Measurements from ENCODE around the gene CCDC127.
"Not testable (repeated sequence)": the region's sequence is repeated elsewhere in the genome, so short reads cannot be mapped to it uniquely, and the experiment has no call there.

The CCDC127 gene, protein sequence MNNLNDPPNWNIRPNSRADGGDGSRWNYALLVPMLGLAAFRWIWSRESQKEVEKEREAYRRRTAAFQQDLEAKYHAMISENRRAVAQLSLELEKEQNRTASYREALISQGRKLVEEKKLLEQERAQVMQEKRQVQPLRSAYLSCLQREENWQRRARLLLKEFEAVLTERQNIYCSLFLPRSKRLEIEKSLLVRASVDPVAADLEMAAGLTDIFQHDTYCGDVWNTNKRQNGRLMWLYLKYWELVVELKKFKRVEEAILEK

DNA sequence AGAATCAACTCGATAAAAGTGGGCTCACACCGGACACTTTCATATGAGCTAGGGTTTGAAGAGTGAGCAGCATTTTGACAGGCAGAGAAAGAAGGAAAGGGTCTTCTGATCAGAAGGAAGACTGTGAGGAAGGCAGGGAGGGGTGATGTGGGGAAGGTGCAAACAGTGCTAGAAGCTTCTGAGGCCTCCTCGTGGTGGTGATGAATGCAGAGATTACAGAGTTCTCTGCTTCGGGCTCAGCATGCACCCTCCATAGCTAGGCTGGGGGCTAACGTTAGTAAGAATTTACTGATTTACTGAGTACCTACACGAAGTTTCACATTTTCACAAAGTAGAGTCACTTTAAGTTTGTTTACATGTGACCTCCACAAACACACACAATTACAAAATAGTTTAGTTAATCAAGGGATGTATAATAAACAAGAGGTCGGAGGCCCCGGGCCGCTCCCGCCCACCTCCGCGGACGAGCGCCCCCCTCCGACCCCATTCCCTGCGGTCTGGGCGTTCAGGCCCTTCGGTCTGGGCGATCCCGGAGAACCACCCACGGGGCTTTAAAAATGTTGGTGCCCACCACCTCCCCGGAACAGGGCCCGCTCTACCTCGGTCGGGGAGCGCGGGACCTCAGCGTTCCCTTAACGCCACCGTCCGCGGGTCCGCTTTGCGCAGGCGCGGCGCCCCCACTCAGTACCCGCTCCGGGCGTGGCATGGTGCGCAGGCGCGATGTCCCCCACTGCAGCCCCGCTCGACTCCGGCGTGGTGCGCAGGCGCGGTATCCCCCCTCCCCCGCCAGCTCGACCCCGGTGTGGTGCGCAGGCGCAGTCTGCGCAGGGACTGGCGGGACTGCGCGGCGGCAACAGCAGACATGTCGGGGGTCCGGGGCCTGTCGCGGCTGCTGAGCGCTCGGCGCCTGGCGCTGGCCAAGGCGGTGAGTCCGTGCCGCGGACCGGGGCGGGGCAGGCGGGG is at the start of gene CCDC127, which contains the start of gene SDHA:
TSS of gene CCDC127 (minus strand) at position 660 of the 963 bp plus-strand sequence. CDS start 1,304 bp downstream, outside the sequence.
TSS of gene SDHA (plus strand) at position 827 of the 963 bp plus-strand sequence. CDS start at position 863, 36 bp downstream.
- DNase-seq: peak in 55 of 56 donors; percentile 36 to 98 (median 90)

DNA sequence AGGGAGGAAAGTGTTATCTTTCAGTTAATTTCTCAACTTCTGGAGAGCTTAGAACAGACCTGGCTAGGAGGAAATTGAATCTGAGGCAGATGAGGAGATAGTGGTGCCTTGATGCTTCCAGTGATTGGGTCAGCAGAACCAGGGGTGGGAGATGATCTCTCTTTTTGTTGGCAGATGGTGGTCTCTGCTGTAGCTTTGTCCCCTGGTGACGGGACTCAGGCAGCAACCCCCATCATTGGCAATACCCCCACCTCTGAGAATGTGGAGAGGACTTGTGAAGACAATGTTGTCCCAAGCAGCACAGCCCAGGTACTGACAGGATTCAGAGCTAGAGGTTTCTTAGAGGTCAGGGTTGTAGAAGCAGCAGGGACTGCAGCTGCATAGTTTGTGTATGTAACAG is 49.8 kb upstream of the CCDC127 start:
- no peak for DNase-seq

DNA sequence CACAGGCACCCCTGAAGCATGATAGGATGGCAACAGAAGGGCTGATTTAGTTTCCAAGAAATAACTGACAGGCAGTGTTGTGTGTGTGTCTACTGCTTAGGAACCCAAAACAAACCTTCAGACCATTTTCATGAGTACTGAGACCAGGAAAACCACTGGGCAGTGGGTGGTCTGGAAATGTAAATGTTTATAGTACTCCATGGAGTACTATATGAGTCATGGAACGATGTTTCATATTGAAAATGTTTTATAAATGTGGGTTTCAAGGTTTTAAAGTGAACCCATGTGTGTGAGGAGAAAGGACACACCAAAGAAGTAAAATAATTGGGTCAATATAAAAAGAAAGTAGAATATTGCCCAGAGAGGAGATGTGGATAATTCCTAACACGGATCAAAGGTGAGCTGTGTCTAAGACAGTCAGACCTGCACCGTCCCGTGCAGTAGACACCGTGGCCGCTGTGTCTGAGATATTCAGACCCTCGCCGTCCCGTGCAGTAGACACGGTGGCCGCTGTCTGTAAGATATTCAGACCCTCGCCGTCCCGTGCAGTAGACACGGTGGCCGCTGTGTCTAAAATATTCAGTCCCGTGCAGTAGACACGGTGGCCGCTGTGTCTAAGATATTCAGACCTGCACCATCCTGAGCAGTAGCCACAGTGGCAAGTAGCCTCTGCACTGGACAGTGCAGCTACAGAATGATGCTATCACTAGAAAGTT is 48.5 kb upstream of the CCDC127 start:
- not testable (repeated sequence) for DNase-seq

DNA sequence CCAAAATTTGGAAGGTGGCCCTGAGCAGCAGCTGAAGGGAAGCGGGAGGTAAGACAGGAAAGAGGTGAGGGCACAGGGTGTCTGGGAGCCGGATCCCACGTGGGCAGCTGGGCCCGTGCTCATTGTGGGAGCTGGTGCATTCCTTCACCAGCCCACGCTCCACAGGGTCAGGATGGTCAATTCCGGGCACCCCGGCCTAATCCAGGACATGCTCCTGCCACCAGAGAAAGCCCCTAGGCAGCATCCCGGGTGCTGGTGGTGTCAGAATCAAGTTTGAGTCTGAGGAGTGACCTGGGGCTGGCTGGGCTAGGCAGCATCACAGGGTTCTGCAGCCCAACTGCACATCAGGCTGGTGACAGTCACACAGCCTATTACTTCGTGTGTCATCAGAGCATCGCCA is 46.4 kb upstream of the CCDC127 start:
- DNase-seq: no peak

DNA sequence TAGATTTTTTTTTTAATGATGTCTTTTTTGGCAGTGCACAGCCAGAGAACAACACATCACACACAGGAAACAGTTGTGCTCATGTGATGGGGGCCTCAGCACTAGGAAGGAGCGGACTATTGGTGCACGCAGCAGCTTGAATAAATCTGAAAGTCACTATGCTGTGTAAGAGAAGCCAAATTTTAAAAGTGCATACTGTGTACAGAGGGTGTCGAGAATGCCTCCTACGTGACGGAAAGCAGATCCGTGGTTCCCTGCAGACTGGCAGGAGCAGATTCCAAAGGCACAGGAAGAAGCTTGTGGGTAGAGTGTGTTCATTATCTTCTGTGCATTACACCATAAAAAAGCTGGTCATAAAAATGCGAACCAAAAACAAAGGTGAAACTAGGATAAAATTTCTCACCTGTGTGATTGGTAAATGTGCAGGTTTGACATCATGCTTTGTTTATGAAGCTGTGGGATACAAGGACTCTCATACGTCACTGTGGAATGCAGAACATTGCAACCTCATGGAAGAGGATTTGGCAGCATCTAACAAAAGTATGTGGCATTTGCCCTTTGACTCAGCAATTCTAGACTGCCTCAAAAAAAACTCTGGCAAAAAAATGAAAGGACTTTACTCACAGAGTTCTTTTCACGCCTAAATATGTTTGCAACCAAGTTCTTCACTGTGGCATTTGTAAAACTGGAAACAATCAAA is 45.5 kb upstream of the CCDC127 start:
- DNase-seq: not testable (repeated sequence)

DNA sequence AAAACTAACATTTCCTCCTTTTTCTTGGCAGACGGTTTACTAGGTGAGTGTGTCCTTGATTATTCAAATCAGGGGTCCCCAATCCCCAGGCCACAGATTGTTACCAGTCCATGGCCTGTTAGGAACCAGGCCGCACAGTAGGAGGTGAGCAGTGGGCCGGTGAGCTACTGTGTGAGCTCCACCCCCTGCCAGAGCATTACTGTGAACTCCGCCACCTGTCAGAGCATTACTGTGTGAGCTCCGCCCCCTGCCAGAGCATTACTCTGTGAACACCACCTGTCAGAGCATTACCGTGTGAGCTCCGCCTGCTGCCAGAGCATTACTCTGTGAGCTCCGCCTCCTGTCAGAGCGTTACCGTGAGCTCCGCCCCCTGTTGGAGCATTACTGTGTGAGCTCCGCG is 39.2 kb upstream of the CCDC127 start:
- DNase-seq: no peak

DNA sequence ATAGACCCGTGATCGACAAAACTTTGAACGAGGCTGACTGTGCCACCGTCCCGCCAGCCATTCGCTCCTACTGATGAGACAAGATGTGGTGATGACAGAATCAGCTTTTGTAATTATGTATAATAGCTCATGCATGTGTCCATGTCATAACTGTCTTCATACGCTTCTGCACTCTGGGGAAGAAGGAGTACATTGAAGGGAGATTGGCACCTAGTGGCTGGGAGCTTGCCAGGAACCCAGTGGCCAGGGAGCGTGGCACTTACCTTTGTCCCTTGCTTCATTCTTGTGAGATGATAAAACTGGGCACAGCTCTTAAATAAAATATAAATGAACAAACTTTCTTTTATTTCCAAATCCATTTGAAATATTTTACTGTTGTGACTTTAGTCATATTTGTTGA is 38.4 kb upstream of the CCDC127 start:
- DNase-seq: not testable (repeated sequence)

DNA sequence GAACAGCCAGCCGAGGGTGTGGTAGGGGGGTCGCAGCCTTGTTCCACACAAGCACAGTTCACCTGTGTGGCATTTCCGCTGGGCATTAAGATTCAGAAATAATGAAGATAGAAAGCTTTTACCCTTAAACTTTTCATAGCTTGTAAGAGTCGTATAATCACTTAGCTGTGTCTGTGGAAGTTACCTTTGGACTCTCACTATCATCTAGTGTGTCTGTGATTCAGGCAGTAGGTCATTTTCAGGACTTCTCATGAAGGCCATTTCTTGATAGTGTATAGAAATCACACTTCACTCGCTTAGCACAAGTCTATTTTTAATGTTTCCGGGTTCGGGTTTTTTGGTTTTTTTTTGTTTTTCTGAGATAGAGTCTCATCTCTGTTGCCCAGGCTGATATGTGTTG is 37.2 kb upstream of the CCDC127 start:
- not testable (repeated sequence) for DNase-seq

DNA sequence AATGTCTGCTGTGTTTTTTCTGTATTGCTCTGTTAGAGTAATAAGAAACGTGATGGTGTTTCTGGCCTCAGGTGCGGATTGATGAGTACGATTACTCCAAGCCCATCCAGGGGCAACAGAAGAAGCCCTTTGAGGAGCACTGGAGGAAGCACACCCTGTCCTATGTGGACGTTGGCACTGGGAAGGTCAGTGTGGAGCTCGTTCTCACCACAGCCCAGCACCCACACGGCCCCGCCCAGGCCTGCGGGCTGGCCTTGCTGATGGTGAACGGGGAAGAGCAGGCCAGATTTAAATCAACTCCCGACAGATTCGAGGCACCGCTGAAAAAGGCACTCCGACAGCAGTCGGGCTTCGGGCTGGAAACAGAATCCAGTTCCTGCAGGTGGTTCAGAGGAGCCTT is 36.4 kb upstream of the CCDC127 start:
- DNase-seq: not testable (repeated sequence)

DNA sequence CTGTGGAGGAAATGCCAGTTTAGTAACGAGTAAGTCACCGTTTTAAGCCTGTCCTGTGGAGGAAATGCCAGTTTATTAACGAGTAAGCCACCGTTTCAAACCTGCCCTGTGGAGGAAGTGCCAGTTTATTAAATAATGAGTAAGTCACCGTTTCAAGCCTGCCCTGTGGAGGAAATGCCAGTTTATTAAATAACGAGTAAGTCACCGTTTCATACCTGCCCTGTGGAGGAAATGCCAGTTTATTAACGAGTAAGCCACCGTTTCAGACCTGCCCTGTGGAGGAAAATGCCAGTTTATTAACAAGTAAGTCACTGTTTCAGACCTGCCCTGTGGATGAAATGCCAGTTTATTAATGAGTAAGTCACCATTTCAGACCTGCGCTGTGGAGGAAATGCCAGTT is 34.6 kb upstream of the CCDC127 start:
- no peak for DNase-seq

DNA sequence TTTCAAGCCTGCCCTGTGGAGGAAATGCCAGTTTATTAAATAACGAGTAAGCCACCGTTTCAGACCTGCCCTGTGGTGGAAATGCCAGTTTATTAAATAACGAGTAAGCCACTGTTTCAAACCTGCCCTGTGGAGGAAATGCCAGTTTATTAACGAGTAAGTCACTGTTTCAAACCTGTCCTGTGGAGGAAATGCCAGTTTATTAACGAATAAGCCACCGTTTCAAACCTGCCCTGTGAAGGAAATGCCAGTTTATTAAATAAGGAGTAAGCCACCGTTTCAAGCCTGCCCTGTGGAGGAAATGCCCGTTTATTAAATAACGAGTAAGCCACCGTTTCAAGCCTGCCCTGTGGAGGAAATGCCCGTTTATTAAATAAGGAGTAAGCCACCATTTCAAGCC is 34.0 kb upstream of the CCDC127 start:
- not testable (repeated sequence) for DNase-seq

DNA sequence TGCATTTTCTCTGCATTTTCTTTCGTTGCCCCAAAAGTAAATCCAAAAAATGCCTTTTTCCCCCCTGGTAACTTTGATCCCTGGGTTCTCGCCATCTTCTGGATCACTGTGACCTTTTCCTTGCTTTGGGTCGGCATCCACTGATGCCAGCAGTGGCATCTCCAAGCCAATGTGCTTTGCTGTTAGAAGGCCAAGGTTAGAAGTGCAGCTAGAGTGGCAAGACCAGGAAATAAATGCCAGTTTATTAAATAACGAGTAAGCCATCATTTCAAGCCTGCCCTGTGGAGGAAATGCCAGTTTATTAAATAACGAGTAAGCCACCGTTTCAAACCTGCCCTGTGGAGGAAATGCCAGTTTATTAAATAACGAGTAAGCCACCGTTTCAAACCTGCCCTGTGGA is 33.6 kb upstream of the CCDC127 start:
- not testable (repeated sequence) for DNase-seq

DNA sequence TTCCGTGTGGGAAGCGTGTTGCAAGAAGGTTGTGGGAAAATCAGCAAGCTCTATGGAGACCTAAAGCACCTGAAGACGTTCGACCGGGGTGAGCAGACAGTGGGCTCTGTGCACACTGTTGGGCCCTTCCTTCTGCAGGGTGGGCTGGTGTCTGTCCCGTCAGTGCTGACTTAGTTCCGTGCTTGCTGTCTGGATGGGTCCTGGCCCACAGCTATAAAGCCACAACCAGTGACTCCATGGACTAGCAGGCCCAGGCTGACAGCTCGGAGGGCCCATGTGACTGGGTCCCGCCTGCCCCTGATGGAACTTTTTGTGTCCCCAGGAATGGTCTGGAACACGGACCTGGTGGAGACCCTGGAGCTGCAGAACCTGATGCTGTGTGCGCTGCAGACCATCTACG is 33.1 kb upstream of the CCDC127 start:
- DNase-seq: not testable (repeated sequence)

DNA sequence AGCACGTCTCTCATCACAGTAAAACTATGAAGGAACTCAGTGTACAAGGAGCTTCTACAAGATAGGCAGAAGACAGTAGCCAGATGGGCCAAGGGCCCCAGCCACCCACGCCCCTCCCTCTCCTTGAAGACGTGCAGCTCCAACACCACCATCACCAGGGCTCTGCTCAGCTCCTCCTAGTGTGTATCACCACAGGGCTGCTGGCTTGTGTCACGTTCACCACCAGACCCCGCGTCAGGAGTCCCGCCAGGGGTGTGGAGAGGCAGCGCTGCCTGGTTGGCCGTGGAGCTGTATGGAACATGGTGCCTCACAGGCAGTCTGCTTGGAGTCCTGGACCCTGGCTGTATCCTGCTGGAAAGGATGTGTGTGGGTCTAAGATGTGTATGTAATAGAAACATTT is 32.4 kb upstream of the CCDC127 start:
- not testable (repeated sequence) for DNase-seq

DNA sequence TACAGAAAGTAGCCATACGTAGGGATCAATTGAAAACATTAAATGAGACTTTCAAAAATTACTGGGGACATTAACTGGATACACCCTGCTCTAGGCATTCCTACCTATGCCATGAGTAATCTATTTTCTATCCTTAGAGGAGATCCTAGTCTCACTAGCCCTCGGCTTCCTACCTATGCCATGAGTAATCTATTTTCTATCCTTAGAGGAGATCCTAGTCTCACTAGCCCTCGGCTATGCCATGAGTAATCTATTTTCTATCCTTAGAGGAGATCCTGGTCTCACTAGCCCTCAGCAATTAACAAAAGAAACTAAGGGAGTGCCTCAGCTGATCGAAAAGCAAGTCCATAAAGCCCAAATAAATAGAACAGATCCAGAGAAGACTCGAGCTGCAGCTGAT is 27.8 kb upstream of the CCDC127 start:
- not testable (repeated sequence) for DNase-seq

DNA sequence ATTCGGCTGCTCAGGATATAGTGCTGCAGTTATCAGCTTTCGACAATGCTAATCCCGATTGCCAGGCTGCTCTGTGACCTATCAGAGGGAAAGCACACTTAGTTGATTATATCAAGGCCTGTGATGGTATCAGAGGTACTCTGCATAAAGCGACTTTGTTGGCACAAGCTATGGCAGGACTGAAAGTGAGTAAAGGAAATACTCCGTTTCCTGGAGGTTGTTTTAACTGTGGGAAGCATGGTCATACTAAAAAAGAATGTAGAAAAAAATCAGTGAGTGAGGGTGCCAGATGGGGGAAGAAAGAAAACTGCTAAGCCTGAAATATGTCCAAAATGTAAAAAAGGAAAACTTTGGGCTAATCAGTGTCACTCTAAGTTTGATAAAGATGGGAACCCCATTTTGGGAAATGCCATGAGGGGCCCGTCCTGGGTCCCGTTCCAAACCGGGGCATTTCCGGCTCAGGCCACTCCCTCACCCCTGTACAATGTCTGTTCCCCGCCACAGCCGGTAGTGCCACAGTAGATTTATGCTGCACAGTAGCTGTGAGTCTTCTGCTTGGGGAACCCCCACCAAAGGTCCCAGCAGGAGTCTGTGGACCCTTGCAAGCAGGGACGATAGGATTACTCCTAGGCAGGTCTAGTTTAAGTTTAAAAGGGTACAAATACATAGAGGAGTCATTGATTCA is 25.9 kb upstream of the CCDC127 start:
- not testable (repeated sequence) for DNase-seq

DNA sequence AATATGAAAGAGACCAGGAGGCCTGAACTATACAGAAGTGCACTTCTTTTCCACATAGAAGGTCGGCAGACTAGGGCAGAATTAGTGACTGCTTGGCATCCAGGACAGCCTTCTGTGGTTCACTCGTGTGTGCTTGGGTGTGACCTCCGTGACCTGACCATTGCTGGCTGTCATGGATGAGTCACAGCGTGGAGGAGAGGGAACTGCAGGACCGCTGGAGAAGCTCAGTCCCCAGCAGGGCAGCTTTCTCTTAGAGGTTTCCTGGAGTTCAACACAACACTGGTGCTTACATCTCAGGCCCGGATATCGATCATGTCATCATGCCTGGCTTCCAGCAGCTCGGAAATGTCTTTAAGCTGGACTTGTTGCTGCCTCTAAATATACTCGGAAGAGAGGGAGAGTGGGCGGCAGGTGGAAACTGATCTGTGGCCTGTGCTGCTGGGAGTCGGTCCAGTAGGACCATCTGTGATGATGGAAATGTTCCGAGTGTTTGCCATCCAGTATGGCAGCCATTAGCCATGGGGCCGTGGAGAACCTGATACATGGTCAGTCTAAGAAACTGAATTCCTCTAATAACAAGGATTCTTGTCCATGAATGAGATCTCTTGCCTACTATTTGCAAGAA is 23.2 kb upstream of the CCDC127 start:
- DNase-seq: not testable (repeated sequence)

DNA sequence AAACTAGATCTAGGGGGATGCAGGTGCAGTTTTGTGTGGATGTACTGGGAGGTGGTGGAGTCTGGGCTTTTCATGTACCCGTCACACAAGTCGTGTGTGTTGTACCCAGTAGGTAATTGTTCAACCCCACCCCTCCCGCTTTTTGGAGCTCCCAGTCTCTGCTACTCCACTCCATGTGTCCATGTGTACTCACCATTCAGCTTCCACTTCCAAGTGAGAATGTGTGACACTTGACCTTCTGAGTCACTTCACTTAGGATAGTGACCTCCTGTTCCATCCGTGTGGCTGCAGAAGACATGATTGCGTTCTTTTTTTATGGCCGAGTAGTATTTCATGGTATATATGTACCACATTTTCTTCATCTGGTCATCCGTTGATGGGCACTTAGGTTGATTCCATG is 22.6 kb upstream of the CCDC127 start:
- not testable (repeated sequence) for DNase-seq

DNA sequence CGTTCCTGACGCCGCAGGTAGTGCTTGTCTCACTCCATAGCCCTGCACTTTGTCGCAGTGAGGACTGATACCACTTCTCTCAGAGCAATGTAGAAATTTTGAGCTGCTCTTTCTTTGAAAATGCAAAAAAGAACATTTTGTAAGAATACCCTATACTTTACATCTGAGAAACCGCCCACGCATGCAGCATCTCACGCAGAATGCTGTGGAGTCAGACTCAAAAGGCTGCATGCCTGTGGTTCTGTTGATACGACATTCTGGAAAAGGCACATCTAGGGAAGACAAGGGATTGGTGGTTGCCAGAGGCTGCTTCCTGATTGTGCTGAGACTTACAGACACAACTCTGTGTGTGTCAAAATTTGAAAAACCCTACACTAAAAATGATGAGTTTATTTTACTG is 20.0 kb upstream of the CCDC127 start:
- DNase-seq: peak in 15 of 56 donors; percentile 2 to 64 (median 10)

DNA sequence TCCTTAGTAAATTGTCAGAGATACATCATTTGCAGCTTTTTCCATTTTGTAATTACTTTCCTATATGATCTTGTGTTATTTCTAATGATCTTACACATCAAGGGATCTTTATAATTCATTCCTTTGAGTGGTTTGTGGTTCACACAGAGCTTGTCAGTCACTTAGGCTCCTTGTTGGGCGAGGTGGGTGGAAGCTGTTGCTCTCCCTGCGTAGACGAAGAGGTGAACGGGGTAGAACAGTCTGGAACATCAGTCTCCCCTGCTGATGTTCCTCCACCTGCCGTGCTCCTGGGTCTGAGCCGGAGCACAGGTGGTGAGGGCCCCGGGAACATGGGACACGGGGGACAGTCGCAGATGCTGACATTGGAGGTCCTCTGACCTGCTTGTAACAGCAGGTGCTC is 17.6 kb upstream of the CCDC127 start:
- DNase-seq: peak in 12 of 56 donors; percentile 2 to 44 (median 16)

Measured in nucleus accumbens (tissue), 56 donors.